K562 (cell line): Measurements from ENCODE around the gene CLIP1. TPM values are rescaled to one million over a fixed set of nuclear protein-coding genes. Genes with fewer than 3 reads are reported as not detected.

Experiments used
- BRD9 ChIP-seq: fragments of 450-650 bp; IDR thresholded peaks from 2 replicates; pipeline ENCODE4 v1.6.1; 2018; ENCODE audit warnings: low read depth; ENCODE audit not compliant: partially characterized antibody
- CBX2 ChIP-seq: fragments of 200-600 bp; sonication (generic); IDR thresholded peaks from one replicate; pipeline ENCODE4 v1.6.1; 2012; ENCODE audit warnings: mild to moderate bottlenecking, low read length, inconsistent platforms; ENCODE audit not compliant: insufficient read depth, poor library complexity, severe bottlenecking
- GTF2E2 ChIP-seq: fragments of 200-800 bp; sonication (Bioruptor generic); IDR thresholded peaks from 2 replicates; pipeline ENCODE4 v1.6.1; 2016; ENCODE audit warnings: missing genetic modification characterization, missing compliant biosample characterization
- MAFG ChIP-seq: fragments of 450-650 bp; conservative IDR thresholded peaks from 2 replicates; pipeline ENCODE4 v1.6.1; 2016; ENCODE audit warnings: missing genetic modification characterization, missing compliant biosample characterization
- MCM5 ChIP-seq: fragments of 450-650 bp; IDR thresholded peaks from 2 replicates; pipeline ENCODE4 v1.6.1; 2016; ENCODE audit warnings: low read depth
- NFIX ChIP-seq: fragments of 250-450 bp; sonication (Bioruptor Pico); IDR thresholded peaks from 2 replicates; pipeline ENCODE4 v1.4.0; 2020; ENCODE audit warnings: low read depth, mild to moderate bottlenecking, moderate library complexity
- POLR2AphosphoS2 ChIP-seq: IDR thresholded peaks from 2 replicates; pipeline ENCODE4 v1.6.1; 2012; ENCODE audit warnings: low read length, improper control_type of control experiment
- SAFB2 ChIP-seq: fragments of 200-400 bp; formaldehyde crosslinking; IDR thresholded peaks from 2 replicates; pipeline ENCODE4 v1.6.1; 2018; ENCODE audit warnings: borderline replicate concordance, low read length, low read depth, moderate library complexity; ENCODE audit not compliant: severe bottlenecking
- SNIP1 ChIP-seq: fragments of 450-650 bp; IDR thresholded peaks from 2 replicates; pipeline ENCODE4 v1.7.1; 2017; ENCODE audit warnings: low read depth, mild to moderate bottlenecking
- TCFL5 ChIP-seq: fragments of 250-450 bp; sonication (Bioruptor Pico); conservative IDR thresholded peaks from 2 replicates; pipeline ENCODE4 v1.6.1; 2021; ENCODE audit warnings: mild to moderate bottlenecking, moderate library complexity, matching md5 sums
- THAP7 ChIP-seq: fragments of 250-450 bp; sonication (Bioruptor Pico); IDR thresholded peaks from 2 replicates; pipeline ENCODE4 v1.5.0; 2021
- ZHX1 ChIP-seq: fragments of 150-350 bp; conservative IDR thresholded peaks from 2 replicates; pipeline ENCODE4 v1.6.1; 2014; ENCODE audit warnings: low read length
- ZKSCAN8 ChIP-seq: fragments of 200-800 bp; sonication (Bioruptor generic); IDR thresholded peaks from 2 replicates; pipeline ENCODE4 v1.6.1; 2016; ENCODE audit warnings: missing genetic modification characterization, missing compliant biosample characterization
- ZNF274 ChIP-seq: IDR thresholded peaks from 2 replicates; pipeline ENCODE4 v1.6.1; 2011; ENCODE audit warnings: low read depth, mild to moderate bottlenecking, low read length, moderate library complexity, borderline replicate concordance
- polyA plus RNA-seq, 8 experiments: library from polyadenylated mRNA; depleted of rRNA in 4 of 8; stranded (reverse) in 5 of 8; unstranded in 3 of 8; fragments of >200 nt; fragmentation: Nextera tagmentation in 2 of 8; fragmentation: Illumina TruSeq in 1 of 8; extraction: Ambion mirVana in 2 of 8; extraction: Trizol in 1 of 8; gene quantifications; 2 replicates each; pipeline versions ENCODE4 v1.2.1 to v1.2.3, GENCODE V29; 2011 to 2014; ENCODE audit warnings: inconsistent platforms in 1 of 8, missing spikeins in 1 of 8
- total RNA-seq, 7 experiments: library from RNA; depleted of rRNA in 6 of 7; stranded (reverse); fragments of >200 nt in 6 of 7; fragmentation: Illumina TruSeq in 2 of 7; extraction: Trizol in 2 of 7; gene quantifications; 2 replicates each; pipeline versions ENCODE4 v1.2.1 to v1.2.3, GENCODE V29; 2011 to 2021; ENCODE audit warnings: low replicate concordance in 1 of 7
- TF ChIP-seq, protein P1 (sequence below): sonication (generic); formaldehyde crosslinking; IDR thresholded peaks from 2 replicates; pipeline ENCODE4 v1.8.0; 2022; ENCODE audit warnings: mild to moderate bottlenecking, low read depth, missing genetic modification reagents

The CLIP1 gene
- total and polyA plus RNA-seq, 9 of the 15 experiments (the other 6 are each of a cell fraction or from before 2014, with no cell fraction given), result 5.8 to 33.9 (median 27.6) TPM

DNA sequence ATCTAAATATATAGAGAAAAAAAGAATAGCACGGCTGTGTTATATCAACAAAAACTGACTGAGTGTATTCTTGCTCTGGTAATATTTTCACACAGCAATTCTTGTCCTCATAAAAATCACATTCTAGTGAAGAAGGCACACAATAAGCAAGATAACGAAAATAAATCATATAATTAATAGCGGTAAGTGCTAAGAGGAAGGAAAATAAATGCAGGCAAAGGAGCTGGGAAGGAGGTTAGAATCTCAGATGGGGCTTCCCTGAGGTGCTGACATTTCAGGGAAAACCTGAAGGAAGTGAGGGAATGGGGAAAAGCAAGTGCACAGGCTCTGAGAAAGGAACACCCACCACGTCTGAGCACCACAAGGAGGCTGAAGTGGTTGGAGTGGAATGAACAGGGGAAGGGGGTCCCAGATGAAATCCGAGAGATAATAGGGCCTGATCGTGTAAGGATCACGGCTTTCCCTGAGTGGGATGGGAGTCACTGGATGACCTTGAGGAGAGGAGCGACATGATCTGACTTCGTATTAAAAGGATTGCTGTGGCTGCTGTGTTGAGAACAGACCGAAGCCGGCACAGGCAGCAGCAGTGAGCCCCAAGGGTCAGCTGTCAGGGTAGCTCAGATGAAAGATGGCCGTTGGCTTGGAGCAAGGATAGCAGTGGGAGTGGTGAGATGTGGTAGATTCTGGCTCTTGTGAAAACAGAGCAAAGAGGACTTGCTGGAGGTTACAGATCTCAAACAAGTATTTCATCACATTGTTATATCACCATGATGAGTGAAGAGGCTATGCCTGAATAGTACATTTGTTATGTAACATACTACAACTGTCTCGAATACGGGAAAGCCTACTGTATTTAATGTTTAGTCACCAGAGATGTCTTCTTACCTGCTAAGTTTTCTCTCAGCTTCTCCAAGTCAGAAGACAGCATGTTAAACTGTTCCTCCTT lies 89.1 kb downstream of the CLIP1 start (continued):
- TF ChIP-seq ZKSCAN8 (CRISPR knock-in tag) (0 out of 2 replicates have a peak, but pooled peaks have one; percentile 51), NFIX (CRISPR knock-in tag) (no peak), ZHX1 (no peak), POLR2AphosphoS2 (no peak), TCFL5 (CRISPR knock-in tag) (peak; percentile 66; the same call in 1 of the 2 replicates), SNIP1 (no peak), CBX2 (no peak), MCM5 (no peak), BRD9 (peak; percentile 49), ZNF274 (no peak), SAFB2 (no peak), MAFG (tag) (no peak; the same call in 1 of the 2 replicates), GTF2E2 (tag) (0 out of 2 replicates have a peak, but pooled peaks have one; percentile 39), THAP7 (0 out of 2 replicates have a peak, but pooled peaks have one; percentile 25)
- TF ChIP-seq, protein P1, sequence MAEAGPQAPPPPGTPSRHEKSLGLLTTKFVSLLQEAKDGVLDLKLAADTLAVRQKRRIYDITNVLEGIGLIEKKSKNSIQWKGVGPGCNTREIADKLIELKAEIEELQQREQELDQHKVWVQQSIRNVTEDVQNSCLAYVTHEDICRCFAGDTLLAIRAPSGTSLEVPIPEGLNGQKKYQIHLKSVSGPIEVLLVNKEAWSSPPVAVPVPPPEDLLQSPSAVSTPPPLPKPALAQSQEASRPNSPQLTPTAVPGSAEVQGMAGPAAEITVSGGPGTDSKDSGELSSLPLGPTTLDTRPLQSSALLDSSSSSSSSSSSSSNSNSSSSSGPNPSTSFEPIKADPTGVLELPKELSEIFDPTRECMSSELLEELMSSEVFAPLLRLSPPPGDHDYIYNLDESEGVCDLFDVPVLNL (CRISPR knock-in tag), result no peak
